HG02763 (cell line): ENCODE data around the gene EFHD2.
"Not testable (repeated sequence)": the region's sequence is repeated elsewhere in the genome, so short reads cannot be mapped to it uniquely, and the experiment has no call there.

Source experiments
- ATAC-seq: cut with Tn5 transposase; IDR thresholded peaks from one replicate; pipeline ENCODE4 v1.9.1; 2021; ENCODE audit warnings: mild to moderate bottlenecking, moderate library complexity; ENCODE audit not compliant: unreplicated experiment

Gene EFHD2, protein sequence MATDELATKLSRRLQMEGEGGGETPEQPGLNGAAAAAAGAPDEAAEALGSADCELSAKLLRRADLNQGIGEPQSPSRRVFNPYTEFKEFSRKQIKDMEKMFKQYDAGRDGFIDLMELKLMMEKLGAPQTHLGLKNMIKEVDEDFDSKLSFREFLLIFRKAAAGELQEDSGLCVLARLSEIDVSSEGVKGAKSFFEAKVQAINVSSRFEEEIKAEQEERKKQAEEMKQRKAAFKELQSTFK

DNA sequence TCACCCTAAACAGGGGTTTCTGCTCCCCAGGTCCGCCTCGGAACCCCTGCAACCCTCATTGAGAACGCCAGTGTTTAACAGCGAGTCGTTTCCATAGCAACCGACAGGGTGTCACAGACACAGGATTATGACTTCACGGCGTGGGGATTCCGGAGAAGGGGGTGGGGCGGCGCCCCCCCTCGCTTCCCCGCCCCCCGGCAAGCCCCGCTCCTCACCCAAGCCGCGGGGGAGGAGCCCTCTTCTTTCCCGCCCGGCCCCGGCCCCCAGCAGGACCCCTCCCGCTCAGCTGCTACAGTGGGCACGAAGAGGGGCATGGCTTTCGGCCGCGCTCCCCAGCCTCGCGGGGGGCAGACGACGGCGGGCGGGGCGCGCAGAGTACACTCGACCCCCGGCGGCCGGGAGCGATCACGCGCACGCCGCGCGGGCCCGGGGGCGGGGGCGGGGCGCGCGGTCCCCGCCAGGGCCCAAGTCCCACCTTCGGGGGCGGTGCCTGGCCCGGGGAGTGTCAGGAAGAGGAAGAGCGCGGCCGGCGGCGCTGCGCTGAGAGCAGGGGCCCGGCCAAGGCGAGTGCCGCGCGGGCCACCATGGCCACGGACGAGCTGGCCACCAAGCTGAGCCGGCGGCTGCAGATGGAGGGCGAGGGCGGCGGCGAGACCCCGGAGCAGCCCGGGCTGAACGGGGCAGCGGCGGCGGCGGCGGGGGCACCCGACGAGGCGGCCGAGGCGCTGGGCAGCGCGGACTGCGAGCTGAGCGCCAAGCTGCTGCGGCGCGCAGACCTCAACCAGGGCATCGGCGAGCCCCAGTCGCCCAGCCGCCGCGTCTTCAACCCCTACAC is at the start of gene EFHD2:
EFHD2 (plus strand) TSS at position 501 of the 835 bp plus-strand sequence; CDS start at position 585, 84 bp downstream.
- peak; percentile 76 for ATAC-seq

DNA sequence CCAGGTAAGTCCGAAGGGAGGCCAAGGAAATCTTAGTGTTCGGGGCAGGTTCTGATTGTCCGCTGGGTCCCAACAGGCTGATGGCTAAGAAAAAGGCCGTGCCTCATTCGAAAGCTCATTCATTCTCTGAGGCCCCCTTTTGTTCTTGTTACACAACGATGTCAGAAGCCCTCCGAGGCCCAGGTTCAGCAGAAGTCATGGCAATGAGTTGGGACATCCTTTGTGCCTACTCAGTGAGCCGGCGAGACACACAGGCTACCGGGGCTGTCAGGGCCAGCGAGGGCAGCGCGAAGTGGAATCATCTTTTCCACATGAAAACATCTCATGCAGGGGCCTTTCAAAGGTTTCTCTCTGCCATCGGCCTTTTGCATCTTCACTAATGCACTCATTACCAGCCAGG is 49.0 kb upstream of the EFHD2 start:
- ATAC-seq, result no peak

DNA sequence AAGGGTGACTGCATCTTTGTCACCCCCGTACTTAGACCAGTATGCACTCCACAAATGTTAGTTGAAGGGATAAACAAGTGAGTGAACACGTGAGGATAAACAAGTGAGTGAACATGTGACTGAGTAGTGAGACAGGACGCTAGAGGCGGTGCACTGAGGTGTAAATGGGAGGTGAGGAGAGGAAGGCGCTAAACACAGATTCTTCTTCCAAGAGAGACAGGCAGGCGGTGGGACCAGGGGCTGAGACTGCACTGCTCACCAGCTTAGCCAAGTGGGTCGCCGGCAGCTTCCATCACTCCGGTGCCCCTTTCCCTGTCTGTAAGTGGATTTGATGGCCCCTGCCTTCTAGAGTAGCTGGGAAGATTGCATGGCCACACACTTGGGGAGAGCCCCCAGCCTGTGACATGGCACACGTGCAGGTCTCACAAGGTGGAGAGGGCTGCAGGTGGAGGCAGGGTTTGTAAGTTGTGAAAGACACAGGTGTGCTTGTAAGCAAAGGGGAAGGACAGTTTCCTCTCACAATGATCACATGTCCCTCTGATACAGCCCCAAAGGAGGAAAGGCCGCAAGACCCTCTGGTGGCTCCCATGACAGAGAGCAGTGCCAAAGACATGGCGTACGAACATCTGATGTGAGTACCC is 47.5 kb upstream of the EFHD2 start:
- ATAC-seq, result no peak

DNA sequence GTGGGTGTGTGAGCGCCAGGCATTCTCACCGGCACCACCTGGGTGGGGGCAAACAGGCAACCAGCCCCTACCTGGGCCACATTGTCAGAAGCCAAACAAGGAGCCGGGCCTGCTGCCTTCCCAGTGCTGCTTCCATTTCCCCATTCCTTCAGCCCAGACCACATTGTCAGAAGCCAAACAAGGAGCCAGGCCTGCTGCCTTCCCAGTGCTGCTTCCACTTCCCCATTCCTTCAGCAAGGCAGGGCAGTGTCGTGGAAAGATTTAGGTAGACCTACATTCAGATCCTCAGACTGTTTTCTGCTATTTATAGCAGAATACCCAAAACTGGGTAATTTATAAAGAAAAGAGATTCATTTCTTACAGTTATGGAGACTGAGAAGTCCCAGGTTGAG is 47.0 kb upstream of the EFHD2 start:
- no peak for ATAC-seq

DNA sequence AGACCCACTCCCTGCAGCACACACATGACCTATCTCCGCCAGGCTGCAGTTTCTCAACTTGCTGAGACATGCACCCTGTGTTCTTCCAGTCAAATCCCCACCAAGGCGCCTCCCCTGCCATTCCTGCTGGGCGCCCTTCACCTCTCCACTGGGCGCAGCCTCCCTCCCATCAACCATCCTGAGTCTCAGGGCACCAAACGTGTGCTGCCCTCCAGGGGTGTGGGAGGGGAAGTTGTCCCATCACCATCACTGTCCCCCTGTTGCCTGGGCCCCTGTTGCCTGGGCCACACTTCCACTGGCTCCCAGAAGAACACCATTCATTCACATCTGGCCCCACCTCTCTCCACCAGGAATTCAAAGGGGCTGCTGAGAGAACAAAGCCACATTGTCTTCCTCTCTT is 44.9 kb upstream of the EFHD2 start:
- no peak for ATAC-seq

DNA sequence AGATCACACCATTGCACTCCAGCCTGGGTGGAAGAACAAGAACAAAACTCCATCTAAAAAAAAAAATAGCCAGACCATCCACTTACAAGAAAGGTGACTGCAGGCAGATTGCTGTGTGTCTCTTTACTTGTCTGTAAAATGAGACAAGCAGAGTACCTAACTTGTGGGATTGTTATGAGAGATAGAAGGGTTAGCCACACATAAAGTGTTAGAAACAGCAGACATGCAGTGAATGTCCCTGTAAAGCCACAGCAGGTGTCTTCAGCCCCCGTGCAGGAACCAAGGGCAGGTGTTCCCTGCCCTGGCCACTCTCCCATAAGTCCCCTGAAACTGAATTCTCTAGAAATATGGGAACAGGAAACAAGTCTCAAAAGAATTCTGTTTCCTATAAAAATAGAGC is 40.8 kb upstream of the EFHD2 start:
- ATAC-seq, result no peak

DNA sequence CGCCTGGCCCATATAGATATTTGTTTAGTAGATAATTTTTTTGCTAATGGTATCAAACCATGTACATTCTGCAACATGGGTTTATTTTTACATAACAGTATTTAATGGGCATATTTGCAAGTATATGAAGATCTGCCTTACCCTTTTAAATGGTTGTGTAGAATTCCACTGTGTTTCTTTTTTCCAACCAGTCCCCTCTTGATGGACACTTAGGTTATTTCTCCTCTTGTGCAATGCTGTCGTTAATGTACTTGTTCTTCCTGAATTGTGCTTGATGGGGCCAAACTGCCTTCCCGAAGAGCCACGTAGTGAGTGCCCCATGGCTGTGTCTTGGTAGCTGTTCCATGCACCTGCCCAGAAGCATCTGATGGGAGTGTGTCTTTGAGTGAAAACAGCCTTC is 39.4 kb upstream of the EFHD2 start:
- ATAC-seq, result no peak

DNA sequence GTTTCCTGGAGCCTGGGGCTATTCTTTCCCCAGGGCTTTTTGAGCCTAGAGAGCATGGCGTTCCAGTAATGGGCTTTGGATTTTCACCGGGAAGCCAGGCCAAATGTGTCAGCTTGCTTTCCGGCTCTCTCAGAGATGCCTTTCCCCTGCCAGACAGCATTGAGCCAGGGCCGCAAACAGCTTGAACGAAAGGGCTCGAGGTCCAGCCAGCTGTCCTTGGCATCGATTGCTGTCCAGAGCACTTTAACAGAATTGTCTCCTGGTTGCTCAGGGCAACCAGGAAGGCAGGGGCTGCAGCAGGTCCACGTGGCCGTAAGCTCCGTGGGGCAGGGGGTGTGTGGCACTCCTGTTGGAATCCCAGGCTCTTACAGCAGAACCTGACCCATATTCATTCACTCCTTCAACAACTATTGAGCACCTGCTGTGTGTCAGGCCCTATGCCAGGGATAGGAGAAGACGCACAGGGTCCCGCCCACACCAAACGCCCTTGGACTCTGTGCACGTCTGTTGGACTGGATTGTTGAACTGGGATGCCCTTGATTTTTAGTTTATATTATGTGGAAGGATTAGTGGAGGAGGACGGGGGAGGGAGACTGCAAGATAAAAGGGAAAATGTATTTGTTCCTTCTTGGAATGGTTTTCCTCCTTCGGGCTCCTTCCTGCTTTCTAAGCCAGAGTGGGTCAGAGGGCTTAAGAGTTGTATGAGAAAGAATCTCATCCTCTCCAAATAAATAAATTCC is 38.7 kb upstream of the EFHD2 start:
- ATAC-seq, result no peak

DNA sequence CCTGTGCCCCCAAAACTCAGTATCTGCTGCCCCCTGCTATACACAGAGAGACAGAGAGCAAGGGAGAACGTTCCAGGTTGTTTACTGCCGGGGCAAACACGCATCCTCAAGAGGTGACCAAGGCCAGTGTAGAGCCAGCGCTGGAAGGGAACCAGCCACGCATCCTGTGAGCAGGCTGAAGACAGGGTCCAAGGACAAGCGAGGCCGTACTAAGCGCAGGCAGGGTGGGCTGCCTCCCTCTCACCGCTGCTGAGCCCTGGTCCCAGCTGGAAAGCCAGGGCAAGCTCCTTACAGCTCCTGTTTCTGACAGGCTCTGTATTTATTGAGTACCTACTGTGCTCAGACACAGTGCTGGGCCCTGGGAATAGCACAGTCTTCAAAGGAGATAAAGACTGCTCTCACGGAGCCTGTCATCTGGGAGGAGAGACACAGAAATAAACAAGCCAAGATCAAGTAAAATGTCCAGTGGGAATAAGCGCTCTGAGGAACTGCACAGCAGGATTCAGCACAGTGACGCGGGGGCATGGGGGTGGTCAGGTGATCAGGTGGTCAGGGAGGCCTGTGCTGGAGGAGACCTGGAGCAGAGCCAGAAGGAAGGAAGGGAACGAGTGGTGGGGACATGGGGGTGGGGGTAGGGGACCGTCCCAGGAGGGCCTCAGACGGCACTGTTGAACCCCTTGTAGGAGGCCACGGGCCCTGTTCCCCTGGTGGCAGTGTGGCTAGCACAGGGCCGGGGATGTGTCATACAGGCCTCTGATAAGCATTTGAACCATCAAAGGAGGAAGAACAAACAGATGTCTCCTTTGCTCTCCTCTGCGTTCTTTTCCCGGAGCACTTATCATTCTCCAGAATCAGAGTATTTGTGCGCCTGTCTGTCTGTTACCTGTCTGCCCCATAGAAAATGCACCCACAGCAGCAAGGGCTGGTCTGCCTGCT is 37.8 kb upstream of the EFHD2 start:
- ATAC-seq, result no peak

DNA sequence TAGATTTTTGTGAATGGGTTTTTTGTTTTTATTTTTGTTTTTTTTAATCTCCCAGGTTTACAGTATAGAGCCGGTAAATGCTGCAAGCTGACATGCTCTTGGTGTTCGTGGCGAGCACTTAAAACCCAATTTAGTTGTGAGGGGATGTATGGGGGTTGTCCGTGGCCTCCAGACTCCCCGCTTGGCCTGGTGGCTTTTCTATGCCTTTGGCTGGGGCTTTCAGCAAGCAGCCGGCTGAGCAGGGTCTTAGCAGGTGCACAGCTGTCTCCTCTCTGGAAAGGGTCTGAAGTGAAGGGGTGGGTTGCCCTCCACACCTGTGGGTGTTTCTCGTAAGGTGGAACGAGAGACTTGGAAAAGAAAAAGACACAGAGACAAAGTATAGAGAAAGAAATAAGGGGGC is 31.0 kb upstream of the EFHD2 start:
- ATAC-seq, result no peak

DNA sequence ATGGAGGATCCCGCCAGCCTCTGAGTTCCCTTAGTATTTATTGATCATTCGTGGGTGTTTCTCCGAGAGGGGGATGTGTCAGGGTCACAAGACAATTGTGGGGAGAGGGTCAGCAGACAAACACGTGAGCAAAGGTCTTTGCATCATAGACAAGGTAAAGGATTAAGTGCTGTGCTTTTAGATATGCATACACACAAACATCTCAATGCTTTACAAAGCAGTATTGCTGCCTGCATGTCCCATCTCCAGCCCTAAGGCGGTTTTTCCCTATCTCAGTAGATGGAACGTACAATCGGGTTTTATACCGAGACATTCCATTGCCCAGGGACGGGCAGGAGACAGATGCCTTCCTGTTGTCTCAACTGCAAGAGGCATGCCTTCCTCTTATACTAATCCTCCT is 30.5 kb upstream of the EFHD2 start:
- ATAC-seq, result not testable (repeated sequence)

DNA sequence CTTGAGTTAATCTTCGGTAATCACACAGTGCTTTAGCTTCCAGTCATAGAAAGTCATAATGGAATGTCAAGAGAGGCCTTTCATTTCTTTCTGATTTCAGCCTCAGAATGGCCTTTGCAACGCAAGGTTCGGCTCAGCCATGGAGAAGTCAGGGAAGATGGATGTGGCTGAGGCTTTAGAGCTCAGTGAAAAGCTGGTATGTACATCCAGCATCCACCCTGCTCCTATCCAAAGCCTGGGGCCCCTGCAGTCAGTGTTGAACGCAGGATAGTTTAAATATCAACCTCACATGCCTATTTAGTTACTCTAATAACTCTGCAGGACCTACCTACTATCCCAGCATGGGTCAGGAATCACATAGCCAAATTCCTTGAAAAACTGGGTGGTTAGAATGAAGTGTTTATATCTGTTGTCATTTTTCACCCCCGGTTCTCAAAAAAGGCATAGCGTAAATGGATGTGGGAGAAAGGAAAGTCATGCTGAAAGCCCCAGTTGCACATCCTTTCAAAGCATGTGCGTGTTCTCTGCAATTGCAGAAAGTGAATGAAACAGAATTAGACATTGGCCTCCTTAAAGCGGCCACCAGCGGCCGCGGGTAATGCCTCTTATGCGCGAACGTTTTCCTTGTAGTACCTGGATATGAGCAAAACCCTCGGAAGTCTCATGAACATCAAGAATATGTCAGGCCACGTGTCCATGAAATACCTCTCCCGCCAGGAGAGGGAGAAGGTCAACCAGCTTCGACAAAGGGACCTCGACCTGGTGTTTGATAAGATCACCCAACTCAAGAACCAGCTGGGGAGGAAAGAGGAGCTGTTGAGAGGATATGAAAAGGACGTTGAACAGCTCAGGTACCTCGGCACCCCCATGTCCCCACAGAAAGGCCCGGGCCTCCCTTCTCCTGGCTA is 28.8 kb upstream of the EFHD2 start:
- no peak for ATAC-seq

DNA sequence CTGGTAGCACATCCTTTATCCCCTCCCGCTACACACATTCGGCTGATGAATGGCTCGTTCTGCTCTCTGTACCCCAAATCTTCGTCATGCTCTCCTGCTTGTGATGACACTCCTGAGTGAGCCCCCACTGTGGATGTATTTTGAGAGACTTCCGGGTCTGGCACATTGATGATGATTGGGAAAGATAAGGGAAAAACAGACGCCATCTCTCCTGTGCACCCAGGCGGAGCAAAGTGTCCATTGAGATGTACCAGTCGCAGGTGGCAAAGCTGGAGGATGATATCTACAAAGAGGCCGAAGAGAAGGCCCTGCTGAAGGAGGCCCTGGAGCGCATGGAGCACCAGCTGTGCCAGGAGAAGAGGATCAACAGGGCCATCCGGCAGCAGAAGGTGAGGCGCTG is 27.9 kb upstream of the EFHD2 start:
- ATAC-seq, result no peak

DNA sequence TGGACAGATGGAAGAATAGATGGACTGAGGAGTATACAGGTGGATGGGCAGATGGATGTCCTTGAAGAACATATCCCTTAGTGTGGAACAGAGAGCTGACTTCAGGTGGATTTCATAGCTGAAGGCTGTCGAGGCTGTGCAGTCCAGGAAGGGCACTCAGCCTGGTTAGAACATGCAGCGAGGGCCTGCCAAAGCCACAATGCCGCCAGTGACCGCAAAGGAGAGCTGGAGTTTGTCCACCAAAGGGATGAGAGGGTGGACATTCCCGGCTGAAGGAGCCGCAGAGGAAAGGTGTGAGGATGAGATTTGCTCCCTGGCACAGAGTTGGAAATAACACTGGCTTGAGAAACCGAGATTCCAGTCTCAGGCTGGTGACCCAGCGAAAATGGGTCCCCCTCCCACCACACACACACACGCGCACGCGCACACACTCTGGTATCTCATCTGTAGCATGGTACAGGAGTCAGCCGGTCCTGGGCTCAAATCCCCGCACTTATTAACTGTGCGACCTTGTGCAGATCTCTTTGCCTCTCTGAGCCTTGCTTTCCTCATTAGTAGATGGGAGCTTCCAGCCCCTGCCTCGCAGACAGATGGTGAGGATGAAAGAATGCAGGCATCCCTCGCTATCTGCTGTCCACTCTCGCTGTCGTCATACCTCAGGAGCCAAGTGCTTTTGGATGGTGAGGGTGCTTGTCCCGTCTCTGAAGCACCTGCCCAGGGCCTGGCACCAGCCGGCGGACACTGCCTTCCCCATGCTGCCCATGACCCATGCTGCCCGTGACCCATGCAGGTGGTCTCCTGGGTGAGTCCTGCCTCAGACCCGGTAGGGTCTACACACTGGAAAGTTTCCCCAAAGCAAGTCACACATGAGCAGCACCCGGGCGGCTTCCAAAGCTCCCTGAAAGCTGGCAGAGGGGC is 26.8 kb upstream of the EFHD2 start:
- no peak for ATAC-seq

DNA sequence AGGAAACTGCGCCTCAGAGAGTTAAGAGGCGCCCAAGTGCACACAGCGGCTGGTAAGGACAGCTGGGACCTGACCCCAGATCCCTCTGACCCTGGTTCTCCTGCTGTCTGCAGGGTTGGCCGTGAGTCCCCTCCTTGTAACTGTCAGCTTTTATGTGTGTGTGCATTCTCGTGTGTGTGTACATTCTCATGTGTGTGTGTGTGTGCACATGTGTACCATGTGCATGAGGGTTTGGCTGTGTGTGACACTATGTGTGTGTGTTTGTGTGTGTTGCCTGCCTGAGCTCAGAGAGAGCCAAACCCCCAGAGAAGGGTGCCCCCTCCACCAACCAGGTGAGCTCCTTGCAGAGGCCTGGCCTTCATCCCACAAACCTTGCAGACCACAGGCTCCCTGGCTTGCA is 25.9 kb upstream of the EFHD2 start:
- ATAC-seq, result no peak

DNA sequence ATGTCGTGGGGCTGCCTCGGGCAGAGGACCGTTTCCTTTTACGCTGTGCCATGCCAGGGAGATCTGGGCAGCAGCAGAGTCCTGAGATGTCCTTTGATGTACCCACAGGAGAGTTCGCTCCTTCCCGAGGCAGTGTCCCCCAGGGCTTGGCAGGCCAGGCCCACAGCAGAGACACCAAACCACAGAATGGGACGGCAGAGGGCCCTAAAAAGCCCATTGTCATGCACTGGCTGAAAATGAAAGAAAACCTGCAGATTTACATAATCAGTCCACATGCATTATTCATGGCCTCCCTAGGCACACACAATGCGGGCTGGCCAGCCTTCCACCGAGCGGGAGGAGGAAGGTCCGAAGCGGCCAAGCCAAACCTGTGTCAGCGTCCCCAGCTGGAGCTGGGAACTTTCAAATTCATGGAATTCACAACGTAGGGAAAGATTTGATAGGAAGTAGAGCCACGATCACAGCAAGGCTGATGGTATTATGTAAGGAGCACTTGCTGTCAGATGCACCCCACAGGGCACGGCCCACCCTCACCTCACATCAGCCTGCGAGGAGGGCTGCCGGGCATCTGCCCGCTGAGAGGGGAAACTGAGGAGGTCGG is 25.3 kb upstream of the EFHD2 start:
- ATAC-seq, result no peak

DNA sequence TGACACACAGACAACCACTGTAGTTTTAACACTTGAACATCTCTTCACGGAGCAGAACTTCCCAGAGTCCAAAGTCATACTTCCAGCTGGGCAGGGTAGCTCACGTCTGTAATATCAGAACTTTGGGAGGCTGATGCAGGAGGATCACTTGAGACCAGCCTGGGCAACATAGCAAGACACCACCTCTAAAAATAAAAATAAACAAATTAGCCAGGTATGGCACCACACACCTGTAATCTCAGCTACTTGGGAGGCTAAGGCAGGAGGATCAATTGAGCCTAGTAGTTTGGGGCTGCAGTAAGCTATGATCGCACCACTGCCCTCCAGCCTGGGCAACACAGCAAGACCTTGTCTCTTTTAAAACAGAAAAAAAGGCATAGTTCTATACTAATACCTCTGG is 24.3 kb upstream of the EFHD2 start:
- no peak for ATAC-seq
